GM21367 (cell line): ENCODE measurements around the gene SGSM2.

Experiments
- ATAC-seq: cut with Tn5 transposase; IDR thresholded peaks from one replicate; pipeline ENCODE4 v1.9.1; 2021; ENCODE audit not compliant: unreplicated experiment

SGSM2 gene

DNA sequence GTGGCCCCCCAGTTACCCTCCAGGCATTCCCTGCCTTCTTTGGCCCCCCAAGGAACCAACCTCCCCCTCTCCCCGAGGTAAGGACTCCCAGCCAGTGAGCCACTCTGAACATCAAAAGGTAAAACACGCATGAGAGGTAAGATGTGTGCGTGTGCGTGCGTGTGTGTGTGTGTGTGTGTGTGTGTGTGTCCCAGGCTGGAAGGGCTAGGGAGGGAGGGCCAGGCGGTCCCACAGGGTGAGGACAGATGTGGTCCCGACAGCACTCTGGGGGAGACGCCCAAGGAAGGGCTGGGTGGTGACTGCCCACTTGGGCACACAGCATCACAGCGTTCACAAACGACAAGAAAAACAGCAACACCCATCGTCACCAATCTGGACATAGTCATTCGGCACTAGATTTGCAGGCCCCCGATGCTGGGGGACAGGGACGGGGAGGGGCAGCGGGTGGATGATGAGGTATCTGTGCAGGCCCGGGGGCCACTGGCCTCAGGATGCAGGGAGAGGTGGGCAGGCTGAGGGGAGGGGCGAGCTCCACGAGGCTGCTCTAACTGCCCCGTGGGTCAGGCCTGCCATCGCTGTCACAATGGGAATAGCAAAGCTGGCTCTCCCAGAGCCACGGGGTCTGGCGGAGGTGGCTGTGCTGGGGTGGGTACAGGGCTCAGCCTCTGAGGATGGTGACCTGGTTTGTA lies 47.3 kb downstream of the SGSM2 start:
- no peak for ATAC-seq

DNA sequence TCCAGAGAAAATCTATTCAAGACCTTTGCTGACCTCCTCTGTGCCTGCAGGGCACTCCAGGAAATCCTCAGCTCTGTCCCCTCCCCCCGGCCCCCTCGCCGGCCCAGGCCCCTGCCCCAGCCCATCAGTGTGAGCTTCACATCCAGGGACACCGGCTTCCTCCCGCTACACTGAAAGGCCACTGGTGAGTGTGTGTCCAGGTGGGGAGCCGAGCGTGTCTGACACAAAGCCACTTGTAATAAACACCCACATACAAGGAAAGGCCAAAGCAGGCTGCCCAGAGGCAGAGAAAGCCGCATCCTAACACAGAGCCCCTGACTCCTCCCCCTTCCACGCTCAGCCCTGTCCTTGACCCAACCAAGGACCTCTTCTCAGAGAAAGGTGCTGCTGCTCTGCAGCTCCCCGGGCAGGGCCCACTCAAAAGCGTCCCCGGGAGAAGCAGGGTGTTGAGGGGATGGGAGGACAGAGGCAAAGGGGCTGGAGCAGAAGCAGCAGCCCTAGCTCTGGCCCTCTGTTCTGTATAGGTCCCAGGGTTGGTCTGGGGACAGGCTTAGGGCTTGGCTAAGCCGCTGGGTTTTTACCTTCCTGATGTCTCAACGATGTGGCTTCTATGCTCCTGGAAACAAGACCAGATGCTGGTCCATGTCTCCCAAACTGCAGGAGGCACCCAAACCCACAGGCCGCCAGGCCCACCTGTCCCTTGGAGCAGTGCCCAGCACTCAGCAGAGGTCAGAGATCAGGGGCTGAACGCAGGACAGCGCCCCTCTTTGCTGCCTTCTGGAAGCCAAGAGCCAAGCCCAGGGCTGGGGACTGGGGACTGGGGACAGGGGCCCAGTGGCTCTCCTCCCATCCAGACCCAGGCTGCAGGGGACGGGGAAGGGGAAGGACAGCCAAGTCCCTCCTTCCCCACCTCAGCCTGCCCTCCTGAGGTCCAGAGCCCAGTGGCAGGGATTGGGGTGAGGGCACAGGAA lies 48.2 kb downstream of the SGSM2 start:
- ATAC-seq = no peak

DNA sequence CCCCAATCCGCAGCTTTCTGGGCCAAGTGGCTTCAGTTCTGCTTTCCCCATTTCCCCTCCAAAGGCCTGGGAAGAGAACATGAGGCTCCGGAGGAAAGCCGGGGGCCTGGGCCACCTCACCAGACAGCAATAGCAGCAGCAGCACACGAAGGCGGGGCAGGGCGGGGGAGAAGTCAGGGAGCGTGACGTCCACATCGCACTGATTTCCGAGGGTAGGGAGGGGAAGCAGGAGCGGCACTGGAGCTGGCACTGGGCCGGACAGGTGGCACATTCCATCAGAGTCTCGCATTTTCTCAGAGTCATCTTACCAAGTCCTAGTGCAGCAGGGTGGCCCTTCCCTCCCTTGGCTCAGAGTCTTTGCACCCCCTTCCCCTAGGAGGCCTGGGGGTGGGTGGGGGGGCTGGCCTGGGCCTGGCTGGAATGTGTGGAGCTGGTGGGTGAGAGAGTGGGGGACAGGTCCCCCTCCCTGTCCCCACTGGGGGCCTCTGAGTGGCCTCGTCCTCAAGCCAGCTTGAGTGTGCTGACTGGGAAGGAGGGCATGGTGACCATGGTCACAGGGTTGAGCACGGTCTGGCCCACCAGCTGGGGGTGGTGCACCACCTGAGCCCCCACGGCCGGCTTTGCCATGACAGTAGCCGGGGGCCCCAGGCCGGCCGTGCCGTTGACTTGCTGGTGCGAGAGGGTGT lies 49.2 kb downstream of the SGSM2 start:
- no peak for ATAC-seq

DNA sequence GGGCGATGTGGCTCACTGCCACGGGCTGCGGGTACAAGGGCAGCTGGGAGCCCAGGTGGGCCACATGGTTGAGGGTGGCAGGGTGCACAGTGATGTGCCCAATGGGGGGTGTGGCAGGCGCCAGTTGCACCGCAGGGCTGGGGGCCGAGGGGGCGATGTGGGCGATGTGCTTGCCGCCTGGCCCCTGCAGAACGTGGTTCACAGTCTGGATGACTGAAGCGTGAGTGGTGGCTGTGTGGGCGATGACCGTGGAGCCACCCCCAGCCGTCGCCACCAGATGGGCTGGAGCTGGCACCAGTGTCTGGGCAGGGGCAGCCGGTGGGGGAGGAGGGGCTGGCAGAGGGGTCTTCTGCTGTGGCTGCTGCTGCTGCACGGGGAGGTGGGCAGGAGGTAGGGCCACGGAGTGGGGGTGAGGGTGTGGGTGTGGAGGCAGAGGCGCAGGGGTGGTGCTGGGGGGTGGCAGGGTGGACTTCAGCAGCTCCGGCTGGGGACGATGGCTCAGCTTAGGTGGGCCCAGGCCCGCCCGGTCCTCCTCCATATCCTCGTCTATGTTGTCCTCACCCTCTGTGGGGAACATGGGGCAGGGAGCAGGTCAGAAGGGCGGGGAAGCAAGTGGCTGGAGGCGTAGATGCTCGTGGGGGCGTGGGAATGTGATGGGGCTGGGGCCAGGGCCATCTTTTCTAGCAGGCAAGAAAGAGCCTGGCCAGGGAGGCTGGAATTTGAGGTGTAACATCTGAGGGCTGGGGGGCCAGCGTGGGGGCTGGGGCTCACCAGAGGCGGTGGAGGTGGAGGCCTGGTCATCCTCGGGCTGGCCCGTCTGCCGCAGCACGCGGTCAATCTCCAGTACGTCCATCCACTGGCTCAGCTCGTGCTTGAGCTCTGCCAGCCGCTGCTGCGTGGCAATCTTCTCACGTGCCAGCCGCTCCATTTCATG lies 50.1 kb downstream of the SGSM2 start:
- ATAC-seq = no peak

DNA sequence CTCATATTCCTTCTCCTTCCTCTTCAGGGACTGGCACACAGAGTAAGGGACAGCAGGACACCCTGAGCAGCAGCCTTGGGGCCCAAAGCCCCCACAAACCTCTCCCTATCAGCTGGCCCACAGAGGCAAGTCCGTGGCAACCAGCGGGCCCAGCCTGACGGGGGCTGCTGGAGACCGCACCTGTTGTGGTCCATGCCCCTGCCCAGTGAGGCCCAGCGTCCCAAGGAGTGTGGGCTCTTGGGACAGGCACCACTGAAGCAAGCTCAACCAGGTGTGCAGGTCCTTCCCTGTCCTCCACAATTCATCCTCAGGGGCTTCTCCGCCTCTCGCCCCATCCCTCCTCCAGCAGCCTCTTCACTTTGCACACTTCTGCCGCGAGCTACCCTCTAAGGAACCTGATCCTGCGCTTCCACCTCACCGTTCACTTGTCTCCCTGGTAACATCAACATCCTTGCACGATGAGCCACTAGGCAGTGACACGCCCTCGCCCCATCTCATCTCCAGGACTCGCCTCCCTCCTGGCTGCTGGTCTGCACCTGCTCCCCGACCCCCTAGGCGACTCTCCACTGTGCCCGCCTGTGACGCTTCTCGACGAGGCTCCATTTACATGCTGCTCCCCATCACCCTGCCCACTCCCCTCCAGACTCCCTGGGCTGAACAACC lies 50.9 kb downstream of the SGSM2 start:
- no peak for ATAC-seq

DNA sequence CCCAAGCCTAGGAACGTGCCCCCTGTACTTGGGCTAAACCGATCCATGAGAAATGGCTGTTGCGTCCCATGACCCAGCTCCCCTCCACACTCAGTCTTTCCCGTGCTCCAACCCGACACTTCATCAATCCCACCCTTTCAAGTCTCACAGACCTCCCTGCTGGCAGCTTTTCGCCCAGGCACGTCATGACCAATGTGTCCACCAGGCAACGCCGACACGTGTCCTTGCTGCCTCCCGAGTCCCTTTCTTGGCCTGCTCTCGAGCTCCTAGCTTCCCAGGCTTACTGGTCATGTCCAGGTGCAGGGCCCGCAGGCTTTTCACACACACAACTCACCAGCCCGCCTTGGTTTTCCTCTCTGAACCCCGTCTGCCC lies 51.4 kb downstream of the SGSM2 start:
- ATAC-seq = no peak

DNA sequence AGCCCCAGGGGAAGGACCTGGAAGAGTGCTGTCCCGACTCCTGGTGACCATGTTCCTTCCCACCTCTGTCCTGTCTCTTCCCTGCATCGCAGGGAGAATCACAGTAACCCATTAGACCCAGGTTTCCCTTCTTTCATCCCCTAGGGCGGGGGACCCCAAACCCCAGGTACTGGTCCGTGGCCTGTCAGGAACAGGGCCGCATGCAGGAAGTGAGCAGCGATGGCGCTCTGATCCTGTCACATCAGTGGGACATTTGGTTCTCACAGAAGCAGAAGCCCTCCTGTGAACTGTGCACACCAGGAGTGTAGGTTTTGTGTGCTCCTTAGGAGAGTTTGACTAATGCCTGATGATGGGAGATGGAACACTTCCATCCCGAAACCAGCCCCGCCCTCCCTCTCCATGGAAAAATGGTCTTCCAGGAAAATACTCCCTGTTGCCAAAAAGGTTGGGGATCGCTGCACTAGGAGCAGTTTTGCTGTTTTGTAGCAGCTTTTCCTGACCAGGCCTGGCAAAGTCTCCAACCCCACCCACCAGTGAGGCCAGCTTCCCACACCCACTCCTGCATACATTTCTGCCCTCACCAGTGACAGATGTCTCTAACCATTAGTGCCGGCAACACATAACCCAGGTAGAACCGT lies 53.0 kb downstream of the SGSM2 start:
- no peak for ATAC-seq

DNA sequence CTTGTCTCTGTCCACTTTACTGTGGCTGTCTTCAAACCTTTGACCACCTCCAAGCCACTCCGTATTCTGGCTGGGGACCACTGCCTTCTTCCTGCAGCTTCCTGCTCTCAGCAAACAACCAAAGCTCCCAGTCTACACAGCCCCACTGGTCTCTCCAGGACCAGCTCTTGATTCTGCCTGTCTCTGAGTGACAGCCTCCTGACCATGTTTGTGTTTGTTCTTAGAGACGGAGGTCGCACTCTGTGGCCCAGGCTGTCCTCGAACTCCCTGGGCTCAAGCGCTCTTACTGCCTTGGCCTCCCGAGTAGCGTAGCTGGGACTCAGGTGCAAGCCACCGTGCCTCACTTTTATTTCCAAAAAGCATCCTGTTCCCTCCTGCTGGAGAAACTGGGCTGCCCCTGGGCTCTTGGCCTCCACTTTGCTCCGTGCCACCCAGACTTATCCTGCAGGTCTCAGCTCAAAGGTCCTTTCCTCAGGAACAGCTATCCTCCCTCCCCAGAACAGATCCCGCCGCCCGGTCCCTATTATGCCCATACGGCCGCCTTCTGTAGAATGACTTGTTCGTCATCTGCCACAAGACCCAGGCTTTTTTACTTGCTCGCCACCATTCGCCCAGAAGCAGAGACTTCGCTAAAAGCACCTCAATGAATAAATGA lies 54.4 kb downstream of the SGSM2 start:
- no peak for ATAC-seq

DNA sequence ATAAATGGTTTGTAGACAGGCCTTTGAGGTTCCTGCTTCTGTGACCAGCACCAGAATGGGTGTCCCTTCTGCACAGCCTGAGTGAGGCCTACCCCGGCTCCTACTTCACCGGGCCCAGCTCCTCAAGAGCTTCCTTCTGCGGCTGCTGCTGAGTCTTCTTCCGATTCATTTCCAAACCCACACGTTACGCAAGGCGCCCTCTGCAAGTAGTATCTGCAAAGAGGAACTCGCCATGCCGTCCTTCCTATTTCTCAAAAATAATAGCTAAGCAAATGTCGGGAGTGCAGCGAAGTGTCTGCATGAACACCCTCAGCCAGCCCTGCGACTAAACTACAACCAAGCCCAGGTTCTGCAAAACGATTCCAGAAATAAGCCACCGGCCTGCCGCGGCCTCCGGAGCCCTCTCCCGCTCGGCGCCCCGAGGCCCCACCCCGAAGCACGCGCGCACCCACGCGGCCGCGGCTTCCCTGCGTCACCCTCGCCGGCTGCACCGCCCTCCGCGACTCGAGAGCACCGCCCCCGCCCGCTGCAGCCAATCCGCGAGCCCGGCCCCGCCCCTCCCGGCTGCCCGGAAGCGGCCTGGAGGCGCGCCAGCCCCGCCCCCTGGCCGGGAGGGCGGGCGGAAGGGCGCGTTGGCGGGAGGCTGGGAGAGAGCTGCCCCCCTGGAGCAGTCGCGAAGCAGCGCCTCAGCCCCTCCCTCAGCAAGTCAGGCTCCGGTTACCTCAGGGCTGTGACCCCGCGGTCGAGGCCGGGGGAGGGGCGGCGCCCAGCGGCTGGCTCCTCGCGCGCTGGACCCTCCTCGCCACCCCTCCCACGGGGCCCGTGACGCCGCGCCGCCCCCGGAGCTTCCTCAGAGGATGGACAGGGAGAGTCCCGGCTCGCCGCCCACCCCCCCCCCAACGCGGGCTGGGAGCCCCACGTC lies 55.2 kb downstream of the SGSM2 start:
- peak; percentile 48 for ATAC-seq

DNA sequence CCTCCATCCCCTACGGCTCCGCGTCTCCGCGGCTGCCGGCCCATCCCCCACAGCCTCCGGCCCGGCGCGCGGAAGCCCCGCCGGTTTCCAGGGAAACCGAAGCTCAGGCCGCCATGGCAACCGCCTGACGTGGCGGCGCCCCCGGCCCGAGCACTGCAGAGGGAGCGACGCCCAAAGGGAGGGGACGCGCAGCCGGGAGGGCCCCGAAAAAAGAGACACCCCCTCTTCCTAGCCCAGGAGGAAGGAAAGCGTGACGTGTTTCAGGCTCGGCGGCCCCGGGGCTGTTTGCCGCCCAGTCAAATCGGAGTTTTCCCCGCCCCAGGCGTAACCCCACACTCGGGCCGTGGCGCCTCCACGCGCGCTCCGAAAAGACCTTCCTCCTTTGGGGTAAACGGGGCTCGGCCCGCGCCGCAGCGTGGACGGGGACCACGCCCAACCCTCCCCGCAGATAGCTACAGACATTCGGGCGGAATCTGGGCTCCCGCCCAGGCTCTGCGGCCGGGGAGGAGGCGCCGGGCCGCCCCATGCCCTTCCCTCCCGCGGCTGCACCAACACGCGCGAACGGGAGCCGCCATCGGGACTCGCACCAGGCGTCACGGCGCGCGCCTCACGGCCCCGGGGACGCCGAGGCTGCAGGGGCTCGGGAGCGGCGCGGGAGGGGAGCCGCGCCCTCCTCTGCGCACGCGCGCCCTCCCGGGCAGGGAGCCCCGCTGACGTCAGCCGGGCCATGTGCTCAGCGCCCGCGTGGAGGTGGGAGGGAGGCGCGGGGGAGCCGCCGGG lies 56.1 kb downstream of the SGSM2 start:
- ATAC-seq = peak; percentile 11

DNA sequence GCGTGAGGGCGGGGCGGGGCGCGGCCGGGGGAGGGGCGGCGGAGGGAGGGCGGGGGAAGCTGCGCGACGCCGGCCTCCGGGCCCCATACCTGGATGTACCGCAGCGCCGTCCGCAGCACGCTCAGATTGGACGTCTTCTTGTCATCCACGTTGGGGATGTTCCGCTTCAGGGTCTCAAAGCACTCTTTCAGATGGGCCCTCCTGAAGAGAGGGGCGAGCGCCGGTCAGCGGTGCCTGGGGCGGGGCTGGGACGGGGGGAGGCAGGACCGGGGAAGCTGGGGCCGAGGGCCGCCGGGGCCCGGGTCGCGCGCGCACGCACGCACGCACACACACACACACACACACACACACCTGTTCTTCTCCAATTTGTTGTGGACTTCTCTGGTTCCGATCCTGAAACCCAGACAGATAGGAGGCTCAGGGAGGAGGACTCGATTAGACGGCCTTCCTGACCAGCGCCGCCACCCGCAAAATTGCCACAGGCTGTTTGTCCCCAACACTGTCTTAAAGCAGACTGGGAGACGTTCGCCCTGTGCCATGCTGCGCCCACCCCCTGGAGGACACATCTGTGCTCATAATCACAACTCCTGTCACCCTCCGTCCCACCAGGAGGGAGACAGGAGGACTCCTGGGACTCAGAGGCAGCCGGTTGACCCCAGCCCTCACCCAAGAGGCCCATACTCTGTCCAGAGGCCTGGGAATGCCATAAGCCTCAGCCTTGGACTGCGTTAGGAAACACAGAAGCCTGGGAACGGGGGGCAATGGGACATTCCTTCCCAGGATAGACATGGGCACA lies 56.9 kb downstream of the SGSM2 start:
- no peak for ATAC-seq

DNA sequence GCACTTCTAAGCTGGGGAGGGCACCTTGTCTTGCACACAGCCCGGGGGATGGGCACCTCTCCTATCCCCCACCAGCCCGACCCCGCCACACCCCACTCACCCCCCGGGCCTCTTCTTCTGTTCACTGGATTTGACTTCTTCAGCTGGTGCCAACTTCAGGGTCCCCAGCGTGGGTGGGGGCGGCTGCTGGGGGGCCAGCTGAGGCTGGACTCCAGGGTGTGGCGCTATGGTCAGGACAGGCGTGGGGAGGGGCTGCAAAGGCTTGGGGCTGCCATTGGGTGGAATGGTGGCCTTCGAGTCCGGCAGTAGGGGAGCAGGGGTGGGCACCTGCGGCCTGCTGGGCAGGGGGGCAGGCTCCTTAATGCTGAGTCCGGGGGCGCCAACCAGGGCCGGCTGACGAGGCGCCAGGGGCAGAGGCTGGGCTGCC lies 57.5 kb downstream of the SGSM2 start:
- no peak for ATAC-seq

DNA sequence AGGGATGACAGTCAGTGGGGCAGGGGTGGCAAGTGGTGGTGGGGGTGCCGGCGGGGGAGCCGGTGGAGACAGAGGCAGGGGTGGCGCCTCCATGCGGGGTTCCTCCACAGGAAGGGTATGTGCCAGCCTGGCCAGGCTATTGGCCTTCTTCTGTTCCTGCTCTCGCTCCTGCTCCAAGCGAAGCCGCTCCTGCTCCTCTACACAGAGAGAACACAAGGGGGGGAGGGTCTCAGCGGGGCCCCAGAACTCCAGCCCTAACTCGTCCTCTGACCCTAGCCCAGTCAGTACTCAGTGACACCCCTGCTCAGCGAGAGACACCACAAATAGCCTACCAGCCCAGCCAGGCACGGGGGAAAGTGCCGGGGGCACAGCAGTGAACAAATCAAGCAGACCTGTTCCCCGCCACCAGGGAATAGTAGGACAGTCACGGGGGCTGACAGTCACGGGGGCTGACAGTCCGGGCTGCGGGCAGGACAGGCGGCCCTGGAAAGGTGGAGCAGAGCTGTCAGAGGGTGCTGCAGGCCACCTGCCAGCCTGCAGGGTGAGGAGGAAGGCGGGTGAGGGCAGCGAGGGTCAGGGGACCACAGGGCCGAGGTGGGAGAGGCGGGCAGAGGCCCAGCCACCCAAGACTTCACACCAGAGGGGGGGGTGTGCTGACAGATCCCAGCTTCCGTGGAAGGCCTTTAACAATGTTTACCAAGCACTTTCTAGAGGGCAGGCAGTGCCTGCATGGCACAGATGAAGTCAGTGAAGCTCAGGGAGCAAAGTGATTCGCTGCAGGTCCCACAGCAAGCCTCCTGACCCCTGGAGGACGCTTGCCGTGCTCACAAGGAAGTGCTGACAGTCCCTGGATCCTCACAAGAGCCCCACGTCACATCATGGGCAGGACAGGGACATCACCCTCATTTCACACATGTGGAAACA lies 58.2 kb downstream of the SGSM2 start:
- no peak for ATAC-seq

DNA sequence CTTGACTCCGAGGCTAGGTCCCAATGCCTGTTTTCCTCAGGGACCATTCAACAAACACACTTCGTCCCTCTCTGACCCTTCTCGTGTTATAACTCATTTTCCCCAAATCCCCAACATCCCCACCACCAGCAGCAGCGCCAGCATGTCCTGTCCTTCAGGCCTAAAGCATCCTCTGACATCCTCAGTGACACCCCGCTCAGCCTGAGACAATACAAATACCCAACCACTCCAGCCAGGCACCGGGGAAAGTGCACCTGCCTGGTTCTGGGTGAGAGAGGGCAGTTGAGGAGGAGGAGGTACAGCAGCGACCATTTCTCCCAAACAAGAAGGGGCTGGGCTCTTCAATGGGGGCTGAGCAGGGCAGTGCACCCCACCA lies 58.9 kb downstream of the SGSM2 start:
- ATAC-seq = no peak

DNA sequence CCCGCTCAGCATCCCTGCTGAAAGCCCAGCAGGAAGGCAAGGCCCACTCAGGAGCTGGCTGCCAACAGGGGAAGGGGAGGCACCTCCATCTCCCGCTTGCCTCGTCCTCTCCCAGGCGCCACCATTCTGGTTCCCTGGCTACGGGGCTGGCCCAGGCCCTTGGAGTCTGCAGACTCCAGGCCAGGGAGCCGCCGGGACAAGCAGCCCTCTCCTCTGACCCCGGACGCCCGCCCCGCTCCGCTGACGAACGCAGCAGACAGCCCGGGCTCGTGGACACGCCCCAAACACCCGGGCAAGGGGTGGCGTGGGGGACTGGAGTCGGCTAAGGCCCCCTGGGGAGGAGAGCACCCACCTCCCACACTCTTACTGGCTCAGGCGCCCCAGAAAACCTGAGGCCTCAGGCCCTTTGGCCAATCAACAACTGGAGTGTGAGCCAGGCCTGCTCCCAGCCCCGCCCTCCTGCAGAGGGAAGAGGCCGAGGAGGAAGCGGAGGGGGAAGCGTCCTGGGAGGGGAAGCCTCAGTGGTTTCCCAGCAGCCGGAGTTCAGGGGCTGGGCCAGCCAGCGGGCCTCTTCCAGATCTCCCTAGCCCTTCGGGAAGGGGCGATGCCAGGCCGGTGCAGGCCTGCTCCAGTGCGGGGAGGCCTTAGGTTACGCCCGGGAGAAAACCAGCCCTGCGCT lies 59.4 kb downstream of the SGSM2 start:
- ATAC-seq = no peak
